ENCODE results near the gene B4GALNT1.
"Not testable (repeated sequence)": the region's sequence is repeated elsewhere in the genome, so short reads cannot be mapped to it uniquely, and the experiment has no call there.

B4GALNT1 gene

GRCh38 chr12:57620245-57620935 lies 12.6 kb downstream of the B4GALNT1 start:
- no peak for DNase-seq

GRCh38 chr12:57619434-57620244 lies 13.4 kb downstream of the B4GALNT1 start:
- no peak for DNase-seq

GRCh38 chr12:57618966-57619433 lies 14.0 kb downstream of the B4GALNT1 start:
- no peak for DNase-seq

GRCh38 chr12:57618431-57618830 lies 14.6 kb downstream of the B4GALNT1 start:
- not testable (repeated sequence) for DNase-seq

- no peak for DNase-seq
Measured at GRCh38 chr12:57617942-57618341, 15.1 kb downstream of the B4GALNT1 start.

GRCh38 chr12:57616383-57617101 lies 16.5 kb downstream of the B4GALNT1 start:
- DNase-seq: no peak

- no peak for DNase-seq
Measured at GRCh38 chr12:57615637-57616036, 17.4 kb downstream of the B4GALNT1 start.

GRCh38 chr12:57614948-57615500 lies 18.0 kb downstream of the B4GALNT1 start:
- DNase-seq: no peak

- DNase-seq: no peak
Measured at GRCh38 chr12:57614178-57614947, 18.6 kb downstream of the B4GALNT1 start.

GRCh38 chr12:57613427-57614109 lies 19.4 kb downstream of the B4GALNT1 start:
- no peak for DNase-seq

- no peak for DNase-seq
Measured at GRCh38 chr12:57612711-57613426, 20.1 kb downstream of the B4GALNT1 start.

- no peak for DNase-seq
Measured at GRCh38 chr12:57611827-57612710, 20.9 kb downstream of the B4GALNT1 start.

- peak; percentile 54 for DNase-seq
Measured at GRCh38 chr12:57611108-57611826, 21.7 kb downstream of the B4GALNT1 start, which contains the start of gene ARHGEF25. Gene ARHGEF25 (plus strand): TSS chr12:57611435. CDS start chr12:57611895, 460 bp downstream.

GRCh38 chr12:57610554-57611107 lies 22.4 kb downstream of the B4GALNT1 start:
- no peak for DNase-seq

- no peak for DNase-seq
Measured at GRCh38 chr12:57609781-57610553, 23.0 kb downstream of the B4GALNT1 start.

GRCh38 chr12:57609101-57609780 lies 23.8 kb downstream of the B4GALNT1 start:
- no peak for DNase-seq

GRCh38 chr12:57607958-57608663 lies 24.9 kb downstream of the B4GALNT1 start:
- no peak for DNase-seq

All from CD4-positive, alpha-beta T cell treated with Interleukin-17A for 1 hour (primary cell).